ENCODE data around the gene SETD4.
"Not testable (repeated sequence)": the region's sequence is repeated elsewhere in the genome, so short reads cannot be mapped to it uniquely, and the experiment has no call there.

The SETD4 gene

DNA sequence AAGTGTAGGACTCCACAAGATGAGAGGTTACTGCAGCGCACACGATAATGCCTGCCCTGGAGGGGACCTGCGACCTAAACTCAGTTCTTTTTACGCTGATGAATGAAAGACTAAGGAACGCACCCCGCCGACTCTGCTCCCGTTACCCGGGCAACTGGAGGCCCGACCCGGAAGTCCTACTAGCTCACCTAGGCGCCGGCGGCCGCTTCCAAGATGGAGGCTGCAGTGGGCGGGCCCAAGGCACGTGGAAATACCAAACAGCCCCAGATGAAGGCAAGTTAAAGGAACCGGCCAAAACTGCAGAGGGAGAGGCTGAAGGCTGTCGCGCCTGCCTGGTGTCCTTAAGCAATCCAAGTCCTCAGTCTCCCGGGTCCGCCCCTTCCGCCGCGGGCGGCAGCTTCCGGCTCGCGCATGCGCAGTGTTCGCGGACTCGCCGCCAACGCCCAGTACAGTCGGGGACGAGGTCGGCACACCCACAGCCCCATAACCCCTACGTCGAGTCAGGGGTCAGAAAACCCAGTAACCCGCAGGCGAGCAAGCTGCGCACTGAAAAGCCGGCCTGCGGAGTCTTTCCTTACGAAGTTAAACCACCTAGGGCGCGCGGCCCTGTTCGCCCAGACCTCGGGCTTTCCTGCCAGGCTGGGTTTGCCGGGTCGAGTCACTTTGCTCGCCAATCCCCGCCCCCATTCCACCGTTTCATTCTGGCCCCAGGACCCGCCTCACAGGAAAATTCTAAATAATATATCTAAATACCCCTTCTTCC, at the start of gene SETD4:
Gene SETD4, minus strand, starts transcription at position 368 of the 763 bp plus-strand sequence. CDS start 1,638 bp downstream, outside the sequence.
- peak; percentile 93 for DNase-seq (ENCODE audit: low read depth)

- DNase-seq (ENCODE audit: low read depth), result no peak
Observed at GRCh38 chr21:36109868-36110267, 49.5 kb upstream of the SETD4 start.

DNA sequence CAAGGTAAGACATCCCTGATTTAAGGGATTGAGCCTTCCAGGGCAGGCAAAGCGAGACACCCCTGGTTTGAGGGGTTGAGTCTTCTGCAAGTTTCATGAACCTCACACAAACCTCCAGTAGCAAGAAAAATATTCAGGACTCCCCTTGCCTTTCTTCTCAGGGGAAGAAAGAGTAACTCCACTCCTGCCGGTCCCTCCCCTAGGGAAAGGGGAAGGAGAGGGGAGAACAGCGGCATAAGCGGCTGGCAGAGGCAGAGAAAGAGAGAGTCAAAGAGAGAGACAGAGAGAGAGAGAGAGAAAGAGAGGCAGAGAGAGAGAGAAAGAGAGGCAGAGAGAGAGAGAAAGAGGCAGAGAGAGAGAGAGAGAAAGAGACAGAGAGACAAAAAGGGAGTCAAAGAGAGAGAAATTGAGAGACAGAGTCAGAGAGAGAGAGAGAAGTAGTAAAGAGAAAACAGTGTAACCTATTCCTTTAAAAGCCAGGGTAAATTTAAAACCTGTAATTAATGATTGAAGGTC, 45.1 kb upstream of the SETD4 start:
- DNase-seq (ENCODE audit: low read depth), result no peak

- DNase-seq (ENCODE audit: low read depth), result peak; percentile 50
Observed at GRCh38 chr21:36104317-36105300, 44.3 kb upstream of the SETD4 start.

DNA sequence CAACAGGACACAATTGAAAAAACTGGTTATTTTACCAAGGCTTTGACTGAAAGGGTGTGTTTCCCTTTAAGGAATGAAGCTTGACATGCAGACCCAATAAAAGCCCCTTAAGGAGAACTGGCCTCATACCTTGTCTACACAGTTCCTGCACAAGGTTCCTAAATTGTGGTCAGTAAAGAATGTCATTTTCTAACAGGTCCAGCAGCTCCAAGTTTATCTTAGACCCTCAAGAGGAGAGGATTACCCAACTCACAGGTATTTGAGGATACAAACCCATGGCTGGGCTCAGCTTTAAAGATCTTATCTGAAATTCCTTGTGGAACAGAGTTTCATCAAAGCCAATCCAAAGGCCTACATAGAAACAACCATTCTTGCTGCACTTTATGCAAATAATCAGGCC, 43.1 kb upstream of the SETD4 start:
- DNase-seq (ENCODE audit: low read depth), result no peak

DNA sequence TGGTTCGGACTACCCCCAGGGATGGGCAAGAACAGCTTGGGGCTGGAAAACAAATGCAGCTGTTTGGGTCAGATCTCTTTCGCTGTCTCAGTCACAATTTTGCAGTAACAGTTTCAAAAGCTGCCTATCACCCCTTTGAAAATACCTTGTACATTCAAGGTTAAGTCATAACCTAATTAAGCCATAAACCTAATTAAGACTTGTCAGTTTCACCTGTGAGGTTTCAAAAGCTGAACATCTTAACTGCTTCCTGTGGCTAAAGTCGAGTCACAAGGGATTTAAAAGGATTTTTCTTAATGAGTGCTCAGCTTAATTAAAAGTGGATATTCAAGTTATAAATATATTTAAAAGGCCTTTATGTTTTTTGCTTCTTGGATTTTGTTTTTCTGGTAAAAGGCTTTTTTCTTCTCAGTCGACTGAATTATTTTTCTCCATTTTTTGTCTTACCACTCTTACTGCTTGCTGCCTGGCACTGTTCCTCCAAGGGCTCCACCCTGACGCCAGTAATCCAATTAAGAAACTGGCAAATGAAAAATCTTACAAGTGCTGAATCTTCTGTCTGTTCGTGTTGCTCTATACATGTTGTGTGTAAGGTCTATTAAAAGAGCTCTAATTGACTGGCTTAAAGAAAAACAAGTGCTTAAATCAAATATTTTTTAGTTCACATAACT, 40.8 kb upstream of the SETD4 start:
- DNase-seq (ENCODE audit: low read depth), result no peak

DNA sequence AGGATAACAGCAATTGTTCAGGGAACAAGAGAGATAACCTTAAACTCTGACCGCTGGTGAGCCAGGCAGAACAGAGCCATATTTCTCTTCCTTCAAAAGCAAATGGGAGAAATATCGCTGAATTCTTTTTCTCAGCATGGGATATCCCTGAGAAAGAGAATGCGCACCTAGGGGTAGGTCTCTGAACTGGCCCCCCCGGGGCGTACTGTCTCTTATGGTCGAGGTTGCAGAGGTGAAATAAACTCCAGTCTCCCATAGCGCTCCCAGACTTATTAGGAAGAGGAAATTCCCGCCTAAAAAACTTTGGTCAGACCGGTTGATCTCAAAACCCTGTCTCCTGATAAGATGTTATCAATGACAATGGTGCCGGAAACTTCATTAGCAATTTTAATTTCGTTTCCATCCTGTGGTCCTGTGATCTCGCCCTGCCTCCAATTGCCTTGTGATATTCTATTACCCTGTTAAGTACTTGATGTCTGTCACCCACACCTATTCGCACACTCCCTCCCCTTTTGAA, 39.4 kb upstream of the SETD4 start:
- not testable (repeated sequence) for DNase-seq (ENCODE audit: low read depth)

- DNase-seq (ENCODE audit: low read depth), result no peak
Observed at GRCh38 chr21:36099000-36099399, 38.7 kb upstream of the SETD4 start.

GRCh38 chr21:36098182-36098532, 37.8 kb upstream of the SETD4 start:
- DNase-seq (ENCODE audit: low read depth), result no peak

DNA sequence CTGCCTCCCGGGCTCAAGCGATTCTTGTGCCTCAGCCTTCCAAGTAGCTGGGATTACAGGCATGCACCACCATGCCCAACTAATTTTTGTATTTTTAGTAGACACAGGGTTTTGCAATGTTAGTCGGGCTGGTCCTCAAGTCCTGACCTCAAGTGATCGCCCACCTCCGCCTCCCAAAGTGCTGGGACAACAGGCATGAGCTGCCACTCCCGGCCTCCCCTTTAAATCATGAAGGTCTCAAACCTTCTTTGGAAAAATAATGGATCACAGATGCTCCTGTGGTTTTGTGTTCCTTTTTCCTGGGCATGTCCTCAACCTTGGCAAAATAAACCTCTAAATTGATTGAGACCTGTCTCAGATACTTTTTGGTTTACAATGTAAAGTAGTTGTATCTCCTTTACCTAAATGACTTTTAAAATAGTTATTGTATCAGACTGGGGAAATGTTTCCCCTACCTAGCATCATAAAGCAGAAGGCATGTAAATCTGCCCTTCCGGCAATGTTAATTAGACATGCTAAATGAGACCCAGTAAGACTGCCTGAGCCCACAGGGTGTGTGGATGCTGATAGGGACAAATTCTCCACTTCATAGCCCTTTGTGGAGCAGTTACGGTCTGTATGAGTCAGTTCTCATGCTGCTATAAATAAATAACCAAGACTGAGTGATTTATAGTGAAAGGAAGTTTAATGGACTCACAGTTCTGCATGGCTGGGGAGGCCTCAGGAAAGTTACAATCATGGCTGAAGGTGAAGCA, 37.3 kb upstream of the SETD4 start:
- DNase-seq (ENCODE audit: low read depth), result no peak

DNA sequence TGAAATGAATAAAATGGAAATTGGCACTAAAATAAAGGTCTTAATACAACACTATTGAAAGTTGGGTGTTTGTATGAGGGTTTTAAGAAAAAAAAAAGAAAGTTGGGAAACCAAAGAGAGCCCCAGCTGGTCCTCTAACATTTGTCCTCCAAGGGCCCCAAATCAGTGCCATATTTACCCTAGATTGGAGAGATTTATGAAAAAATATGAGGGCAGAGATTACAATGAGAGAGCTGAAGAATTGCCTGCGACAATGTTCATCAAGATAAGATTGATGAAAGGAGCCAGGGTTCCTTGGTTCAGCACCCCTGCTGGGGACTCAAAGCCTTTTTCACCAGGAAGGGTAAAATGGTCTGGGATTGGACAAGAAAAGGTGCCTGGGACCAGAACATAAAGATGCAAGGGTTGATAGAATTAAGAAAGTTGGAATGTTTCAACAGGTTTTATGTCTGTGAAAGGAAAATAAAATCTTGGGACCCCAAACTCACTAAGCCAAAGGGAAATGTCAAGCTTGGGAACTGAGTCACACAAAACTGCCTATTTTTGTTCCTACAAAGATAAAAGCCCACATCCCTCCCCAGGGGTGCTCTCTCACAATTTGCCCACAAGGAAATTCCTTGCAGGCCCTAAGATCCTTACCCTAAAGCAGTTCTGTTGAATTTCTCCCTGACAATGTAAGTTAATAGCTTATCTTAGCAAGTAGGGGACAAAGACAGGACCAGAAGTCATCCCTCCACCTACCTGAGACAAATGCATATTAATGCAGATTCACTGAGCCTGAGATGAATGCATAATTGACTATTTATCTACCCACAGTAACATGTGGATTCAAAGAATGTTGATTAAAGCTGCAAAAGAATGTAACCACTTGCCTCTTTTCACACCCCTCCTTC, 36.3 kb upstream of the SETD4 start:
- no peak for DNase-seq (ENCODE audit: low read depth)

DNA sequence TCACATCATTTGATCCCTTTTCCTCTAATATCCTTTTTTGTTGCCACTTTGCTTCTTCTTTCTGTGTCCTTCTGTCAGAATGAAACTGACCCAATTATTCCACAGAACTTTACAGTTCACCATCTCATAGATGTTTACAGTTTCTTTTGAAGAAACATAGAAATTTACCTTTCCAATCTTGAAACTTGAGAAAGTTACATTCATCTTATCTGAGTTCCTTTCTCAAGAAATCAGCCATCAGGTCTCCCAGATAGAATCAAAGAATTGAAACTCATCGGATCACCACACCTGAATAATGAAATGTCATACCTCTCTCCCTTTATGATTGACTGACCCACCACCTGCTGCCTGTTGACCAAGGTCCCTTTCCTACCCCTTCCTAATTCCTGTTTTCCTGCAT, 33.2 kb upstream of the SETD4 start:
- DNase-seq (ENCODE audit: low read depth), result no peak

DNA sequence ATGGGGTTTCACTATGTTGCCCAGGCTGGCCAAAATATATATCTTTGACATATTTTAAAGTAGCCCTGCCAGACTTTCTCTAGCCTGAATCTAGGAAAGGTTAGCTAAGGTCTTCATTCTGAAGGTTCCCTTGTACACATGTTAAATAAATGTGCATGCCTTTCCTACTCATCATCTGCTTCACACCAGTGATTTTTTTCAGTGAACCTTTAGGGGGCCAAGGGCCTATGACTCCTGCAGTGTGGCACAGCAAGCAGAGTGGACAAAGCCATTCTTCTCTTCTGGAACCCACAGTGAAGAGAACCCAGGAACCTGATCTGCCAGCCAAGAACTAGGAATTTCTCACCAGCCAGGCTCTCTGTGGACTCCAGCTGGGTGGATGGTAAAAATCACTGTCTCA, 32.4 kb upstream of the SETD4 start:
- no peak for DNase-seq (ENCODE audit: low read depth)

- no peak for DNase-seq (ENCODE audit: low read depth)
Observed at GRCh38 chr21:36089946-36090345, 29.6 kb upstream of the SETD4 start.

DNA sequence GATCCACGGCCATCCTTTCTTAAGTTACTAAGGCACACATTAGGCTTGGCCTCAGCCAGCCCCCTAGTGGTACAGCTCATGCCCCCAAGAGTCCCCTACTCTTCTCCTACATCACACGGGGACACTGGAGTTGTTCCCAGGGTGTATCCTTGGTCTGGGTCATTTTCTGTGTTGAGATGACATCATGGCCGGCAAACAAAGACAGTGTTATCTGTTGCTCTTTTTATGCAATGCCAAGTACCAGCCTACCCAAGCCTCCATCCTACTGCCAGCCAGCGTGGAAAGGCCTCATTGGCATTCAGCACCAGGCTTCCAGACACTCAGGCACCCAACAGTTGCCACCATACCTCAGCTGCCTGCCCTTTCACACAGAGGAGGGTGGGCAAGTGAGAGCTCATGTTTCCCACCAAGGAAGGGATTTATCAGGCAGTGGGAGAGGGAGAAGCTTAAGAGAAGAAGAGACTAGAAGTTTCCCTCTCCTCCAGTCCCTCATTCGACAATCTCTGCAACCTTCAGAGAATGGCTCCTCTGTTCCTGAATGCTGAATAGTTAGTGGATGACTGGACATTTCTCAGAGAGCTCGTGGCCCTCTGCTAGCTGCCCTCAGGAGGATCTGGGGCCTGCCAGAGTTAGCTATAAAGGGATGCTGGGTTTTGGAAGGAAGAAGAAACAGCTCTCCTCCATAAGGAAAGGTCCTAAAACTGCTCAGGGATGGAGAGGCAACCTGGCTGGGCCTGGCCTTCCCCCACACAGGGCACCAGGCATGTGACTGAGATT, 27.2 kb upstream of the SETD4 start:
- no peak for DNase-seq (ENCODE audit: low read depth)

DNA sequence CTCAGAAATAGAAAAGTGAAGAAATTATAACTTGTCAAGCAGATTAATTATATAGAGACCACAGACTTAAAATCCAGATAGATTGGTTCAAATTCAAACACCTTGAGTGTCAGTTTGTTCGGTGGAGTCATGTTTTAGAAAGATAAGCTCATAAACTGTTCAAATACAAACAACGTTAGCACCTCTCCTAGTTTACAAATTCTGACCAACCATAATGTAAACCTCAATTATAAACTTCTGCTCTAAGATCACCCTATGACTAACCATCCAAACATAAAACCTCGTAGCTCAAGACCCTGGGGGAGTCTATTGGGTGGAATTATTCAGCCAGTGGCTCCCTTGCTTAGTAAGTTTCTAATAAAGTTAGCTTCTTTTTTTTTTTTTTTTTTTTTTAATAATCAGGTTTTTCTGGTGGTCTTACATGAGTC, 21.9 kb upstream of the SETD4 start:
- no peak for DNase-seq (ENCODE audit: low read depth)

GRCh38 chr21:36080386-36080785, 20.1 kb upstream of the SETD4 start:
- DNase-seq (ENCODE audit: low read depth), result no peak

DNA sequence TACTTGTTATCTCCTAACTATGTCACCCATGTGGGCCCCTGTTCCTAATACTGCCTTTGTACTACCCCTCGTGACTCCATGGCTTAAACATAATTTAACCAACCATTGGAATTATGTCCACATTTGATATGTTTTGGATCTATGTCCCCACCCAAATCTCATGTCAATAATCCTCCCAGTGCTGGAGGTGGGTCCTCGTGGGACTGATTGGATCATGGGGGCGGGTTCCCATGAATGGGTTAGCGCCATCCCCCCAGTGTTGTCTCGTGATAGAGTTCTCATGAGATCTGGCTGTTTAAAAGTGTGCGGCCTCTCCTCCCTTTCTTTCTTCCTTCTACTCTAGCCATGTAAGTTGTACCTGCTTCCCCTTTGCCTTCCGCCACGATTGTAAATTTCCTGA, 19.3 kb upstream of the SETD4 start:
- DNase-seq (ENCODE audit: low read depth), result no peak

DNA sequence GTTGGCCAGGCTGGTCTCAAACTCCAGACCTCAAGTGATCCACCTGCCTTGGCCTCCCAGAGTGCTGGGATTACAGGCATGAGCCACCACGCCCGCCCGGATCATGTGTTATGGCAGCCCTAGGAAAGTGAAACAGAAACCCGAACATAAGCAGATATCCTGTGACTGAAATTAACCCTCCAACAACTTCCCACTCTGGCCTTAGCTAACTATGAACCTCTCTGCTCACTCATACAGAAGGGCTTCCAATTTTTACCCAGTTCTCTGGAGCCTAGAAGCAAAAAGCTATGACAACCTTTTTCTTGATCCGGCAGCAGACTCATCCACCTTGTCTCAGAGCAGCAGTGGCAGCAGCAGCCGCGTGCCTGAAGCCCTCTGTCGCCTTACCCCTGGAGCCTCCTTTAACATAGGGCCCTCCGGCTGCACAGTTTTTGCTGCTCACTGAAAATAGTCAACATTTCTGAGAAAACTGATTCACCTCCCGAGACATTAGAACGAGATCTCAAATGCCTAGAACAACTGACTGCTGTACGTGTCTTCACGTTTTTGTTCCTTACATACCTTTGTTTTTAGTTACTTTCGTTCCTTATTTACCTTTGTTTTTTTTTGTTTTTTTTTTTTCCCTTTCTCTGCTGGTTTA, 18.8 kb upstream of the SETD4 start:
- peak; percentile 23 for DNase-seq (ENCODE audit: low read depth)

Measured in activated T-cell treated with anti-CD3 and anti-CD28 coated beads for 48 hours (primary cell).